Heart left ventricle (tissue), 16 donors: ENCODE measurements around the gene MILR1. TPM values are rescaled to one million over a fixed set of nuclear protein-coding genes. Genes with fewer than 3 reads are reported as not detected.

Experiments used
- ATAC-seq, 4 donors: fragments of 200-7000 bp; cut with Tn5 transposase; one replicate each; pipeline ENCODE4 v1.9.1; 2020 to 2022; ENCODE audit warnings: moderate library complexity in 4 of 4, mild to moderate bottlenecking in 3 of 4, moderate number of reproducible peaks in 1 of 4
- DNase-seq, 5 donors: peaks; one replicate each; pipeline ENCODE4 v3.0.0-alpha.2; 2020
- H3K27ac ChIP-seq, 12 donors: fragments of 200-600 bp; sonication (generic) in 4 of 12; one replicate each; pipeline versions ENCODE4 v1.5.0 to v1.8.0; 2016 to 2022; ENCODE audit warnings: mild to moderate bottlenecking in 2 of 12
- H3K27me3 ChIP-seq, 9 donors: fragments of 200-600 bp; sonication (generic) in 2 of 9; one replicate each; pipeline versions ENCODE4 v1.5.1 to v1.8.0; 2016 to 2022; ENCODE audit warnings: mild to moderate bottlenecking in 3 of 9
- H3K36me3 ChIP-seq, 9 donors: fragments of 200-600 bp; sonication (generic) in 2 of 9; one replicate each; pipeline versions ENCODE4 v1.5.0 to v1.8.0; 2018 to 2022; ENCODE audit warnings: mild to moderate bottlenecking in 2 of 9
- H3K4me1 ChIP-seq, 12 donors: fragments of 200-600 bp; sonication (generic) in 4 of 12; one replicate each; pipeline versions ENCODE4 v1.5.0 to v1.8.0; 2016 to 2022; ENCODE audit warnings: mild to moderate bottlenecking in 3 of 12
- H3K4me3 ChIP-seq, 12 donors: fragments of 200-600 bp; sonication (generic) in 4 of 12; one replicate each; pipeline versions ENCODE4 v1.5.0 to v1.8.0; 2017 to 2022; ENCODE audit warnings: mild to moderate bottlenecking in 9 of 12, moderate library complexity in 4 of 12
- H3K9me3 ChIP-seq, 12 donors: fragments of 200-600 bp; sonication (generic) in 4 of 12; one replicate each; pipeline versions ENCODE4 v1.5.0 to v1.8.0; 2016 to 2022; ENCODE audit warnings: mild to moderate bottlenecking in 1 of 12
- CTCF ChIP-seq, 12 donors: fragments of 200-600 bp; sonication (generic) in 4 of 12; IDR thresholded peaks; one replicate each; pipeline versions ENCODE4 v1.5.0 to v1.8.0; 2018 to 2022; ENCODE audit warnings: antibody characterized with exemption in 12 of 12, mild to moderate bottlenecking in 5 of 12
- POLR2A ChIP-seq, 2 donors: fragments of 450-650 bp; IDR thresholded peaks; one replicate each; pipeline ENCODE4 v1.6.1; 2017; ENCODE audit warnings: antibody characterized with exemption in 2 of 2, mild to moderate bottlenecking in 2 of 2, moderate library complexity in 2 of 2
- WGBS, 4 donors: extraction: QIAGEN DNeasy Blood & Tissue Kit in 2 of 4; methylation state at CpG; one replicate each; pipeline versions ENCODE4 v1.1.5 to v1.1.7; 2013 to 2018; 5-methylcytosine and 5-hydroxymethylcytosine counted together
- intact Hi-C, 10 donors: fragments of 100-400 bp; cut with DNase I; formaldehyde crosslinking; loops; one replicate each; pipeline versions ENCODE4 v1.11.1 to v1.14.2; 2022
- polyA plus RNA-seq, 2 donors: library from polyadenylated mRNA; stranded (reverse); fragments of 200-250 nt; gene quantifications; one replicate each; pipeline ENCODE4 v1.2.3, GENCODE V29; 2013
- total RNA-seq, 9 donors: library from RNA; depleted of rRNA in 2 of 9; stranded (reverse); fragments of >200 nt in 2 of 9; fragmentation: NEBNext Ultra II Directional in 3 of 9; extraction: Animal tissue kit (Norgen Biotek cat#: 25700) in 3 of 9; gene quantifications; one replicate each; pipeline versions ENCODE4 v1.1.0 to v1.2.4, GENCODE V29; 2016 to 2023
- donor health status: ischemic (EF 13 %, LVEDD 7.1; RV severe dilation, severe dysfunction).
- donor health status: healthy with polysubstance abuse.
- donor health status: DM: no; HTN: yes; CAD: no.
- donor health status: DM: no; HTN: no; CAD: no.
- donor health status: ischemic (EF 25% LVEDD 6.9; RV normal size, moderate dysfunction).
- donor health status: ischemic (EF 25% LVEDD 5.7; RV mildly dilated, moderate dysfunction).
- donor health status: healthy.
- donor health status: DM: yes; HTN: yes; CAD: no.
- donor health status: ischemic (EF 35%, LVEDD 5.7; RV mildly dilated, moderate dysfunction).
- donor health status: nonischemic (EF 11% LVEDD 7.7; RV severe dilation, severe dysfunction).
- donor health status: DM: yes; HTN: yes; CAD: no.
- donor health status: PGD.
- donor health status: ischemic (EF 29% LVEDD 5.4; RV normal size, mild dysfunction).
- donor health status: nonischemic (EF 23%, LVEDD 6.1; RV moderate dilation, normal function).

The MILR1 gene
- total and polyA plus RNA-seq, 11 donors = 0.95 to 23.0 (median 2.1) TPM

- H3K36me3 ChIP-seq = peaks cover 14 to 81% (median 75%) of the 10 kb centered on the region in 9 donors
- TF ChIP-seq CTCF (IDR thresholded peaks at IDR 0.05) (no peak), POLR2A (IDR thresholded peaks at IDR 0.05) (no peak)
- DNase-seq (no peak), ATAC-seq (no peak)
- no peaks in the 10 kb centered on the region for H3K9me3 ChIP-seq
- H3K27me3 ChIP-seq = no peaks in the 10 kb centered on the region
- H3K27ac ChIP-seq = no peak overlapping the region
- peaks cover 3 to 79% (median 58%) of the 10 kb centered on the region in 12 donors for H3K4me1 ChIP-seq
- H3K4me3 ChIP-seq = no peak overlapping the region
- 72 to 77% (median 74%) methylated on average over 11 of the region's 11 CpGs for WGBS, 4 donors
- intact Hi-C loops = loop anchor here in 2 of 10 donors (10.0 kb wide), 3 partner anchors 196 to 676 kb away; partner anchors contain the start of genes FTSJ3 (in 1 of the 2) and PSMC5 (in 1 of the 2)
Measured at GRCh38 chr17:64500862-64501765, 52.2 kb downstream of the MILR1 start.

GRCh38 chr17:64502021-64502420 lies 53.1 kb downstream of the MILR1 start:
- TF ChIP-seq CTCF (IDR thresholded peaks at IDR 0.05) = no peak
- no peak for TF ChIP-seq POLR2A (IDR thresholded peaks at IDR 0.05)

GRCh38 chr17:64502809-64503208 lies 53.9 kb downstream of the MILR1 start:
- DNase-seq = no peak
- Histone ChIP-seq H3K9me3 (no peaks in the 10 kb centered on the region), H3K4me1 (peaks cover 6 to 72% (median 50%) of the 10 kb centered on the region in 12 donors)

More at GRCh38 chr17:64502021-64502420, 53.1 kb downstream of the MILR1 start:
- H3K27ac ChIP-seq = peak overlapping the region in 1 of 12 donors; percentile 0
- 64 to 73% (median 69%) methylated on average over 3 of the region's 3 CpGs for WGBS, 4 donors
- H3K9me3 ChIP-seq = no peaks in the 10 kb centered on the region
- H3K36me3 ChIP-seq = peaks cover 14 to 81% (median 75%) of the 10 kb centered on the region in 9 donors
- DNase-seq (no peak), ATAC-seq (no peak)
- H3K4me3 ChIP-seq = peak overlapping the region in 1 of 12 donors; percentile 1
- no peaks in the 10 kb centered on the region for H3K27me3 ChIP-seq
- intact Hi-C loops = loop anchor here in 2 of 10 donors (10.0 kb wide), 3 partner anchors 197 to 677 kb away; partner anchors contain the start of genes FTSJ3 (in 1 of the 2) and PSMC5 (in 1 of the 2)
- H3K4me1 ChIP-seq = peaks cover 3 to 76% (median 54%) of the 10 kb centered on the region in 12 donors

More at GRCh38 chr17:64502809-64503208, 53.9 kb downstream of the MILR1 start:
- Histone ChIP-seq H3K36me3 (peaks cover 14 to 75% (median 69%) of the 10 kb centered on the region in 9 donors), H3K4me3 (peak overlapping the region in 3 of 12 donors; percentile 77 to 93 (median 86)), H3K27ac (peak overlapping the region in 2 of 12 donors; percentile 100), H3K27me3 (no peaks in the 10 kb centered on the region)
- intact Hi-C loops = loop anchor here in 2 of 10 donors (10.0 kb wide), 3 partner anchors 198 to 678 kb away; partner anchors contain the start of genes FTSJ3 (in 1 of the 2) and PSMC5 (in 1 of the 2)
- 67 to 81% (median 78%) methylated on average over 2 of the region's 2 CpGs for WGBS, 4 donors
- ATAC-seq = no peak
- no peak for TF ChIP-seq CTCF (IDR thresholded peaks at IDR 0.05)
- TF ChIP-seq POLR2A (IDR thresholded peaks at IDR 0.05) = no peak
